Measurements from ENCODE around the gene GRB14. TPM values are rescaled to one million over a fixed set of nuclear protein-coding genes. Genes with fewer than 3 reads are reported as not detected.

The GRB14 gene
- total RNA-seq, 1 donor from 2014 or later: 2.7 TPM

DNA sequence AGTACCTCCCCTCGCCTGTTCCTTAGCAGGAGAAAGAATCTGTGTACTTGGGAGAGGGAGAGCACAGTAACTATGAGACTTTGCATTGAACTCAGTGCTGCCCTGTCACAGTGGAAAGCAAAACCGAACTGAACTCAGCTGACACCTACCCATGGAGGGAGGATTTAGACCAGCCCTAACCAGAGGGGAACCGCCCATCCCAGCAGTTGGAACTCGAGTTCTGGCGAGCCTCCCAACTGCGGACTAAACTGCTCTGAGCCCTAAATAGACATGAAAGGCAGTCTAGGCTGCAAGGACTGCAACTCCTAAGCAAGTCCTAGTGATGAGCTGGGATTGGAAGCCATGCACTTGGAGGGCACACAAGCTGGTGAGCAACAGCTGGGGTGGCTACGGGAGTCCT lies 110.4 kb downstream of the GRB14 start:
- H3K9me3 ChIP-seq: no peaks in the 10 kb centered on the region
- no peak overlapping the region for H3K27ac ChIP-seq
- TF ChIP-seq POLR2AphosphoS5 (IDR thresholded peaks at IDR 0.05; ENCODE audit: insufficient read depth in 1 of 2, low read depth in 1 of 2) (no peak), POLR2A (IDR thresholded peaks at IDR 0.05) (no peak)
- TF ChIP-seq, protein P1, sequence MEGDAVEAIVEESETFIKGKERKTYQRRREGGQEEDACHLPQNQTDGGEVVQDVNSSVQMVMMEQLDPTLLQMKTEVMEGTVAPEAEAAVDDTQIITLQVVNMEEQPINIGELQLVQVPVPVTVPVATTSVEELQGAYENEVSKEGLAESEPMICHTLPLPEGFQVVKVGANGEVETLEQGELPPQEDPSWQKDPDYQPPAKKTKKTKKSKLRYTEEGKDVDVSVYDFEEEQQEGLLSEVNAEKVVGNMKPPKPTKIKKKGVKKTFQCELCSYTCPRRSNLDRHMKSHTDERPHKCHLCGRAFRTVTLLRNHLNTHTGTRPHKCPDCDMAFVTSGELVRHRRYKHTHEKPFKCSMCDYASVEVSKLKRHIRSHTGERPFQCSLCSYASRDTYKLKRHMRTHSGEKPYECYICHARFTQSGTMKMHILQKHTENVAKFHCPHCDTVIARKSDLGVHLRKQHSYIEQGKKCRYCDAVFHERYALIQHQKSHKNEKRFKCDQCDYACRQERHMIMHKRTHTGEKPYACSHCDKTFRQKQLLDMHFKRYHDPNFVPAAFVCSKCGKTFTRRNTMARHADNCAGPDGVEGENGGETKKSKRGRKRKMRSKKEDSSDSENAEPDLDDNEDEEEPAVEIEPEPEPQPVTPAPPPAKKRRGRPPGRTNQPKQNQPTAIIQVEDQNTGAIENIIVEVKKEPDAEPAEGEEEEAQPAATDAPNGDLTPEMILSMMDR (IDR thresholded peaks at IDR 0.05): no peak
- no peak overlapping the region for H3K4me3 ChIP-seq
- no peaks in the 10 kb centered on the region for H3K4me1 ChIP-seq
- H3K36me3 ChIP-seq: no peaks in the 10 kb centered on the region
- DNase-seq (ENCODE audit: extremely low spot score in 2 of 2): no peak
- H3K27me3 ChIP-seq: no peaks in the 10 kb centered on the region
- intact Hi-C loops (cut with DNase I): no loop called here

DNA sequence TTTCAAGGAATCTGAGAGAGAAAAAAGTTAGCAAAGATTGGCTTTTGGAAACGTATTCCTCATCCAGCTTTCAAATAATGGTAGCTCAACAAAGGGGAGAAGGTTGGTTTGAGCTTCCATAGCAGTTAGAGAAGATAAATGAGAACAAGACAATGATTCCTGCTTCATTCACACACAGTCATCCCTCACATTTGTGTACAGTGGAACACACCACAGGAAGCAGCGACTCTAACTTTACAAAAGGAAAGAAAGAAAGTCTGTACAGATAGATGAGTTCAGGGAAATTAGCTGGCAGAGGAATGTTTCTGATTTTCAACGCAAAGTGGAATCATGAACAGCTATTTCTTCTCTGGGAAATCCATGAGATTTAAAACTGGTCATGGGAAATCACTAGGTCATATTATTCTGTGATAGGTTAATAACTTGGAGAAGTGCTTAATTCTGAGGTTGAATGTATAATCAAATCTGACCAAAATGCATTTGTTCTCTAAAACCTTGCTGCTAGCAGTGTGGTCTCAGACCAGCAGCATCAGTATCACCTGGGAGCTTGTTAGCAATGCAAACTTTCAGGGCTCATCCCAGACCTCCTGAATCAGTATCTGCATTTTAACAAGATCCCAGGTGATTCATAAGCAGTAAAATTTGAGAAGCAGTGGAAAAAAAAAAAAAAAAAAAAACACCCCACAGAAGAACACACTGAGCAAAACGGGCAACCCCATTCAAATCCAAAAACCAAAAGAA lies 112.0 kb downstream of the GRB14 start:
- H3K27me3 ChIP-seq: no peaks in the 10 kb centered on the region
- H3K36me3 ChIP-seq: no peaks in the 10 kb centered on the region
- no peak overlapping the region for H3K4me3 ChIP-seq
- intact Hi-C loops (cut with DNase I): no loop called here
- no peaks in the 10 kb centered on the region for H3K9me3 ChIP-seq
- no peak for TF ChIP-seq POLR2A (IDR thresholded peaks at IDR 0.05)
- no peak for TF ChIP-seq POLR2AphosphoS5 (IDR thresholded peaks at IDR 0.05; ENCODE audit: insufficient read depth in 1 of 2, low read depth in 1 of 2)
- TF ChIP-seq, protein P1 (IDR thresholded peaks at IDR 0.05): no peak
- no peak overlapping the region for H3K27ac ChIP-seq
- H3K4me1 ChIP-seq: no peaks in the 10 kb centered on the region
- DNase-seq (ENCODE audit: extremely low spot score in 2 of 2): no peak

DNA sequence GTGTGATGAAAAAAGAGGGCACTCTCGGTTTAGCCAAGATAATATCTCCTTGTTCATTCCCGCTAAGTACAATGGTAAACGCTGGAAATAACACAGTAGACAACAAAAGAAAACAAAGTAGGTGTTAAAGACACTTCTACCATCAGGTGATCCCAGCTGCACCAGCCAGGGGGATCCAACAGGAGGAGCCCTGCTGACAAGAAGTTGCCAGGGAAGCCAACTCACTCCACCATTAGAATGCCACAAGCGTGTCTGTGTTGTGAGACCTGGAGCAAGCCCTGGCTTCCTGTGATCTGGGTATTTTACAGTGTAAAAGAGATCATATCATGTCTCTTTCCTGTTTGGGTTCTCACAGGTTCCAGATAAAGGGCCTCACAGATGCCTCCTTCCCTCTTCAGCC lies 117.0 kb downstream of the GRB14 start:
- no peak for TF ChIP-seq POLR2AphosphoS5 (IDR thresholded peaks at IDR 0.05; ENCODE audit: insufficient read depth in 1 of 2, low read depth in 1 of 2)
- TF ChIP-seq, protein P1 (IDR thresholded peaks at IDR 0.05): no peak
- TF ChIP-seq POLR2A (IDR thresholded peaks at IDR 0.05): no peak
- no peaks in the 10 kb centered on the region for H3K36me3 ChIP-seq
- H3K9me3 ChIP-seq: no peaks in the 10 kb centered on the region
- no peak overlapping the region for H3K27ac ChIP-seq
- no peak overlapping the region for H3K4me3 ChIP-seq
- H3K27me3 ChIP-seq: no peaks in the 10 kb centered on the region
- no peak for DNase-seq (ENCODE audit: extremely low spot score in 2 of 2)
- intact Hi-C loops (cut with DNase I): no loop called here
- no peaks in the 10 kb centered on the region for H3K4me1 ChIP-seq

DNA sequence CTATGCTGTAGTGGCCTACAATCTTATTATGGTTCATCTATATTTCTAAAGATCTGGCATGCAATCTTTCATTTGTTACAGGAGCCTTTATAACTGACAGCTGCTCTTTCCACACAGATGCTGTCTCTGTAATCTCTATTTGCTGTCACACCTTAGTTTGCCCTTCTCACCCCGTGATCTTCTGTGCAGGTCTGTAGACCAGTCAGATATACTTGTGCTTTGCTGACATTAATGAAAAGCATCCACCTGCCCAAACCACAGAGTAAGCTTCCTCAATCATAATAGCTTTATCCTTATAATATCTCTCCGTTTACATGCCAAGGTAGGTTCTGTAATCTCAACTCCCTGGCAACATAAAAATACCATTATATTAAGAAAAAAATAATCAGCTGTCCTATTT lies 122.4 kb downstream of the GRB14 start:
- no peak overlapping the region for H3K4me3 ChIP-seq
- TF ChIP-seq POLR2A (IDR thresholded peaks at IDR 0.05) (no peak), POLR2AphosphoS5 (IDR thresholded peaks at IDR 0.05; ENCODE audit: insufficient read depth in 1 of 2, low read depth in 1 of 2) (no peak)
- TF ChIP-seq, protein P1 (IDR thresholded peaks at IDR 0.05): no peak
- H3K27me3 ChIP-seq: no peaks in the 10 kb centered on the region
- DNase-seq (ENCODE audit: extremely low spot score in 2 of 2): no peak
- no peak overlapping the region for H3K27ac ChIP-seq
- no peaks in the 10 kb centered on the region for H3K9me3 ChIP-seq
- H3K4me1 ChIP-seq: no peaks in the 10 kb centered on the region
- H3K36me3 ChIP-seq: no peaks in the 10 kb centered on the region
- intact Hi-C loops (cut with DNase I): no loop called here

DNA sequence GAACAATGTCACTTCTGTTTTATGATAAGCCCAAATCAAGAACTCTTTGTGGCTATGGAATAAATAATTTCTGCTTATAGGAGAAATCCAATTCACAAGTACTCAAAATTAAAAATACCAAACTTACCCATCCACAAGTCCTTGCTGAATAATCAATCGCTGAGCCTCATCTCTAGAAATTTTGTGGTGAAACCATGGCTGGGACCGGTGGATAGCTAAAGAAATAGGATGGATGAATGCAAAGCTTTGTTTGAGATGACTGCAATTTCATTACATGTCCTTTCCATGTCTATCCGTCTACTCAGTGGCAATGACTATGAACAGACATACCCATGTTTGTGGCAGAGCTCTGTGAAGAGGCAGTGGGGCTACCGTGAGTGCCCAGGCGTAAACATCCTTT lies 124.4 kb downstream of the GRB14 start:
- intact Hi-C loops (cut with DNase I): no loop called here
- TF ChIP-seq POLR2AphosphoS5 (IDR thresholded peaks at IDR 0.05; ENCODE audit: insufficient read depth in 1 of 2, low read depth in 1 of 2): no peak
- TF ChIP-seq POLR2A (IDR thresholded peaks at IDR 0.05): no peak
- TF ChIP-seq, protein P1 (IDR thresholded peaks at IDR 0.05): no peak
- no peak for DNase-seq (ENCODE audit: extremely low spot score in 2 of 2)
- Histone ChIP-seq H3K36me3 (no peaks in the 10 kb centered on the region), H3K4me3 (no peak overlapping the region), H3K27me3 (no peaks in the 10 kb centered on the region), H3K9me3 (no peaks in the 10 kb centered on the region), H3K4me1 (no peaks in the 10 kb centered on the region), H3K27ac (no peak overlapping the region)

All from vagina (tissue), 2 donors.